A549 (cell line): ENCODE measurements around the gene ATP5MC3. TPM values are rescaled to one million over a fixed set of nuclear protein-coding genes. Genes with fewer than 3 reads are reported as not detected.

ENCODE experiments used
- ATAC-seq, 2 experiments: fragments of 200-7000 bp in 1 of 2; fragments of >200 bp in 1 of 2; cut with Nextera tagmentation in 1 of 2; cut with Tn5 transposase in 1 of 2; 3 replicates each; pipeline versions ENCODE4 v1.8.0 to v1.9.1; 2018 to 2020; ENCODE audit warnings: mild to moderate bottlenecking in 1 of 2, moderate library complexity in 1 of 2
- CTCF ChIA-PET: fragments of 300-600 bp; sonication (Branson Sonifier 250); formaldehyde crosslinking; extraction: SDS; loops from one replicate; lab custom pipeline; 2021; ENCODE audit warnings: antibody characterized with exemption, inconsistent platforms; lab: Yijun Ruan, JAX
- POLR2A ChIA-PET: fragments of 350-600 bp; formaldehyde crosslinking; extraction: SDS; loops from one replicate; lab custom pipeline; 2021; ENCODE audit warnings: antibody characterized with exemption, inconsistent platforms; lab: Yijun Ruan, JAX
- DNase-seq, 2 experiments: peaks; one replicate each; pipeline versions ENCODE4 v3.0.0 to v3.0.0-alpha.2; 2011 to 2016; ENCODE audit warnings: low read depth in 1 of 2, low spot score in 1 of 2
- FAIRE-seq: peaks from 2 replicates; lab custom pipeline; 2011; peaks lifted over from hg19 to GRCh38; lab: Jason Lieb, UNC
- H3K27ac ChIP-seq, 2 experiments: fragments of >200 bp; sonication (Bioruptor Twin); formaldehyde crosslinking; 3 replicates each; pipeline ENCODE4 v1.5.1; 2016 to 2017
- H3K4me1 ChIP-seq: fragments of >200 bp; sonication (Bioruptor Twin); formaldehyde crosslinking; 3 replicates; pipeline ENCODE4 v1.6.1; 2016
- H3K4me2 ChIP-seq: fragments of >200 bp; sonication (Bioruptor Twin); formaldehyde crosslinking; 3 replicates; pipeline ENCODE4 v1.6.1; 2016
- H3K4me3 ChIP-seq: fragments of >200 bp; sonication (Bioruptor Twin); formaldehyde crosslinking; 3 replicates; pipeline ENCODE4 v1.5.1; 2016
- H3K9me3 ChIP-seq: fragments of >200 bp; sonication (Bioruptor Twin); formaldehyde crosslinking; 3 replicates; pipeline ENCODE4 v1.6.1; 2016
- CBX2 ChIP-seq: fragments of 200-600 bp; sonication (generic); IDR thresholded peaks from 2 replicates; pipeline ENCODE4 v1.6.1; 2016; ENCODE audit warnings: low read depth, mild to moderate bottlenecking, borderline replicate concordance
- CBX8 ChIP-seq: fragments of 200-600 bp; sonication (generic); IDR thresholded peaks from 2 replicates; pipeline ENCODE4 v1.6.1; 2016
- CHD2 ChIP-seq: fragments of 150-350 bp; IDR thresholded peaks from 2 replicates; pipeline ENCODE4 v1.6.1; 2014; ENCODE audit warnings: low read length; ENCODE audit not compliant: partially characterized antibody
- EHF ChIP-seq: fragments of 250-450 bp; sonication (Bioruptor Pico); IDR thresholded peaks from 2 replicates; pipeline ENCODE4 v1.5.0; 2020; ENCODE audit warnings: mild to moderate bottlenecking
- EHMT2 ChIP-seq: fragments of 200-600 bp; sonication (generic); IDR thresholded peaks from 2 replicates; pipeline ENCODE4 v1.6.1; 2016; ENCODE audit warnings: antibody characterized with exemption, low read depth, mild to moderate bottlenecking, moderate library complexity
- EP300 ChIP-seq, 2 experiments: fragments of >200 bp; sonication (Bioruptor Twin); formaldehyde crosslinking; IDR thresholded peaks; 2 replicates in 1 of 2; 3 replicates in 1 of 2; pipeline ENCODE4 v1.6.1; 2016 to 2017
- GATA3 ChIP-seq: IDR thresholded peaks from 2 replicates; pipeline ENCODE4 v1.6.1; 2012; ENCODE audit warnings: borderline replicate concordance
- HDAC2 ChIP-seq: fragments of 200-600 bp; sonication (generic); IDR thresholded peaks from 2 replicates; pipeline ENCODE4 v1.6.1; 2016
- JUNB ChIP-seq: fragments of >200 bp; sonication (Bioruptor Twin); formaldehyde crosslinking; IDR thresholded peaks from 2 replicates; pipeline ENCODE4 v1.6.1; 2016
- KDM1A ChIP-seq: fragments of 200-600 bp; sonication (generic); IDR thresholded peaks from 2 replicates; pipeline ENCODE4 v1.6.1; 2016; ENCODE audit warnings: low read depth, mild to moderate bottlenecking
- MAFK ChIP-seq: fragments of 450-650 bp; IDR thresholded peaks from 2 replicates; pipeline ENCODE4 v1.6.1; 2014; ENCODE audit not compliant: partially characterized antibody
- MAZ ChIP-seq: fragments of 150-350 bp; IDR thresholded peaks from 2 replicates; pipeline ENCODE4 v1.6.1; 2014; ENCODE audit warnings: antibody characterized with exemption, low read depth, low read length, borderline replicate concordance
- NFE2L2 ChIP-seq: fragments of 150-350 bp; conservative IDR thresholded peaks from 2 replicates; pipeline ENCODE4 v1.6.1; 2014; ENCODE audit warnings: low read length
- NPAS2 ChIP-seq: fragments of 250-450 bp; sonication (Bioruptor Pico); IDR thresholded peaks from 2 replicates; pipeline ENCODE4 v1.8.0; 2022; ENCODE audit warnings: mild to moderate bottlenecking, moderate library complexity, borderline replicate concordance
- PHF8 ChIP-seq: fragments of 200-600 bp; sonication (generic); IDR thresholded peaks from 2 replicates; pipeline ENCODE4 v1.6.1; 2016; ENCODE audit warnings: low read depth, mild to moderate bottlenecking, antibody characterized with exemption, moderate library complexity, borderline replicate concordance
- RAD21 ChIP-seq, 2 experiments: fragments of >200 bp in 1 of 2; sonication (Bioruptor Twin) in 1 of 2; formaldehyde crosslinking in 1 of 2; IDR thresholded peaks in 1 of 2; conservative IDR thresholded peaks in 1 of 2; 2 replicates in 1 of 2; 3 replicates in 1 of 2; pipeline ENCODE4 v1.6.1; 2012 to 2018; ENCODE audit warnings: inconsistent platforms in 1 of 2
- RARB ChIP-seq: fragments of 250-450 bp; sonication (Bioruptor Pico); IDR thresholded peaks from 2 replicates; pipeline ENCODE4 v1.8.0; 2021; ENCODE audit warnings: mild to moderate bottlenecking, moderate library complexity
- RCOR1 ChIP-seq: fragments of 150-350 bp; IDR thresholded peaks from 2 replicates; pipeline ENCODE4 v1.6.1; 2014; ENCODE audit warnings: antibody characterized with exemption, low read length, low read depth
- RFX5 ChIP-seq: fragments of 450-650 bp; IDR thresholded peaks from 2 replicates; pipeline ENCODE4 v1.7.1; 2014; ENCODE audit warnings: antibody characterized with exemption, mild to moderate bottlenecking, moderate library complexity
- SMC3 ChIP-seq: fragments of >200 bp; sonication (Bioruptor Twin); formaldehyde crosslinking; IDR thresholded peaks from 3 replicates; pipeline ENCODE4 v1.6.1; 2018; ENCODE audit warnings: inconsistent platforms
- TFCP2L1 ChIP-seq: fragments of 250-450 bp; sonication (Bioruptor Pico); IDR thresholded peaks from 2 replicates; pipeline ENCODE4 v1.5.0; 2021; ENCODE audit warnings: mild to moderate bottlenecking
- ZFP36 ChIP-seq: fragments of 450-650 bp; IDR thresholded peaks from 2 replicates; pipeline ENCODE4 v1.6.1; 2014; ENCODE audit warnings: borderline replicate concordance; ENCODE audit not compliant: partially characterized antibody
- ZNF302 ChIP-seq: fragments of 250-450 bp; sonication (Bioruptor Pico); IDR thresholded peaks from 2 replicates; pipeline ENCODE4 v1.9.0; 2021; ENCODE audit warnings: inconsistent platforms, mild to moderate bottlenecking, moderate library complexity
- WGBS: methylation state at CpG from one replicate; pipeline ENCODE4 v1.1.6; 2017; ENCODE audit errors: missing lambda C conversion rate; 5-methylcytosine and 5-hydroxymethylcytosine counted together
- polyA plus RNA-seq, 4 experiments: library from polyadenylated mRNA; depleted of rRNA in 3 of 4; stranded (reverse); fragments of >200 nt; fragmentation: RNase III in 1 of 4; extraction: RNeasy Plus Mini Kit Qiagen cat#74134 plus additional on column Dnase treatment in 1 of 4; gene quantifications; 2 replicates in 3 of 4; 3 replicates in 1 of 4; pipeline ENCODE4 v1.2.3, GENCODE V29; 2011 to 2017
- TF ChIP-seq, protein P1 (sequence below): fragments of 200-600 bp; sonication (generic); IDR thresholded peaks from 2 replicates; pipeline ENCODE4 v1.6.1; 2016; ENCODE audit warnings: antibody characterized with exemption, mild to moderate bottlenecking, moderate library complexity
- TF ChIP-seq, protein P2 (sequence below): fragments of 250-450 bp; sonication (Bioruptor Pico); IDR thresholded peaks from 2 replicates; pipeline ENCODE4 v1.5.0; 2020; ENCODE audit warnings: low read depth, mild to moderate bottlenecking, moderate library complexity
- TF ChIP-seq, protein P3 (sequence below): IDR thresholded peaks from 2 replicates; pipeline ENCODE4 v1.6.1; 2012
- TF ChIP-seq, protein P4 (sequence below): fragments of 250-450 bp; sonication (Bioruptor Pico); IDR thresholded peaks from 2 replicates; pipeline ENCODE4 v1.5.0; 2021; ENCODE audit warnings: mild to moderate bottlenecking, moderate library complexity, borderline replicate concordance
- TF ChIP-seq, protein P5 (sequence below): IDR thresholded peaks from 2 replicates; pipeline ENCODE4 v1.6.1; 2012

Gene ATP5MC3
- polyA plus RNA-seq, 2 of the 4 experiments (the other 2 are of a cell fraction) = 437 to 642 TPM

DNA sequence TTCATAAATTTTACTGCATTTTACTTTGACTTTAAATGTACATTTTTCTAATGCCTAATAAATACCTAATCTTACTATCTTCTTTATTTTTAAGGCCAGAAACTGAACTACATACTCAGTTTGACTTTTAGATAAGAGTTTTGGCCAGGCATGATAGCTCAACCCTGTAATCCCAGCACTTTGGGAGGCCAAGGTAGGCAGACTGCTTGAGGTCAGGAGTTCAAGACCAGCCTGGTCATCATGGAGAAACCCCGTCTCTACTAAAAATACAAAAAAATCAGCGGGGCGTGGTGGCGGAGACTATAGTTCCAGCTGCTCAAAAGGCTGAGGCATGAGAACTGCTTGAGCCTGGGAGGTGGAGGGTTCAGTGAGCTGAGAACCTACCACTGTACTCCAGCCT lies 22.6 kb downstream of the ATP5MC3 start:
- no peak for FAIRE-seq
- H3K4me3 ChIP-seq = no peak overlapping the region
- no peak overlapping the region for H3K4me2 ChIP-seq
- no peaks in the 10 kb centered on the region for H3K9me3 ChIP-seq
- TF ChIP-seq HDAC2 = no peak
- no peak for TF ChIP-seq EP300 (IDR thresholded peaks at IDR 0.05)
- TF ChIP-seq RAD21 (conservative IDR thresholded peaks at IDR 0.05 in 1 of 2, IDR thresholded peaks at IDR 0.05 in 1 of 2) = no peak
- TF ChIP-seq CHD2 = no peak
- TF ChIP-seq, protein P1, sequence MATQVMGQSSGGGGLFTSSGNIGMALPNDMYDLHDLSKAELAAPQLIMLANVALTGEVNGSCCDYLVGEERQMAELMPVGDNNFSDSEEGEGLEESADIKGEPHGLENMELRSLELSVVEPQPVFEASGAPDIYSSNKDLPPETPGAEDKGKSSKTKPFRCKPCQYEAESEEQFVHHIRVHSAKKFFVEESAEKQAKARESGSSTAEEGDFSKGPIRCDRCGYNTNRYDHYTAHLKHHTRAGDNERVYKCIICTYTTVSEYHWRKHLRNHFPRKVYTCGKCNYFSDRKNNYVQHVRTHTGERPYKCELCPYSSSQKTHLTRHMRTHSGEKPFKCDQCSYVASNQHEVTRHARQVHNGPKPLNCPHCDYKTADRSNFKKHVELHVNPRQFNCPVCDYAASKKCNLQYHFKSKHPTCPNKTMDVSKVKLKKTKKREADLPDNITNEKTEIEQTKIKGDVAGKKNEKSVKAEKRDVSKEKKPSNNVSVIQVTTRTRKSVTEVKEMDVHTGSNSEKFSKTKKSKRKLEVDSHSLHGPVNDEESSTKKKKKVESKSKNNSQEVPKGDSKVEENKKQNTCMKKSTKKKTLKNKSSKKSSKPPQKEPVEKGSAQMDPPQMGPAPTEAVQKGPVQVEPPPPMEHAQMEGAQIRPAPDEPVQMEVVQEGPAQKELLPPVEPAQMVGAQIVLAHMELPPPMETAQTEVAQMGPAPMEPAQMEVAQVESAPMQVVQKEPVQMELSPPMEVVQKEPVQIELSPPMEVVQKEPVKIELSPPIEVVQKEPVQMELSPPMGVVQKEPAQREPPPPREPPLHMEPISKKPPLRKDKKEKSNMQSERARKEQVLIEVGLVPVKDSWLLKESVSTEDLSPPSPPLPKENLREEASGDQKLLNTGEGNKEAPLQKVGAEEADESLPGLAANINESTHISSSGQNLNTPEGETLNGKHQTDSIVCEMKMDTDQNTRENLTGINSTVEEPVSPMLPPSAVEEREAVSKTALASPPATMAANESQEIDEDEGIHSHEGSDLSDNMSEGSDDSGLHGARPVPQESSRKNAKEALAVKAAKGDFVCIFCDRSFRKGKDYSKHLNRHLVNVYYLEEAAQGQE = no peak
- no peak for TF ChIP-seq RCOR1
- no peak for TF ChIP-seq ZNF302 (CRISPR knock-in tag)
- TF ChIP-seq, protein P2, sequence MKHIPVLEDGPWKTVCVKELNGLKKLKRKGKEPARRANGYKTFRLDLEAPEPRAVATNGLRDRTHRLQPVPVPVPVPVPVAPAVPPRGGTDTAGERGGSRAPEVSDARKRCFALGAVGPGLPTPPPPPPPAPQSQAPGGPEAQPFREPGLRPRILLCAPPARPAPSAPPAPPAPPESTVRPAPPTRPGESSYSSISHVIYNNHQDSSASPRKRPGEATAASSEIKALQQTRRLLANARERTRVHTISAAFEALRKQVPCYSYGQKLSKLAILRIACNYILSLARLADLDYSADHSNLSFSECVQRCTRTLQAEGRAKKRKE (CRISPR knock-in tag) = no peak
- TF ChIP-seq JUNB = no peak
- TF ChIP-seq, protein P3, sequence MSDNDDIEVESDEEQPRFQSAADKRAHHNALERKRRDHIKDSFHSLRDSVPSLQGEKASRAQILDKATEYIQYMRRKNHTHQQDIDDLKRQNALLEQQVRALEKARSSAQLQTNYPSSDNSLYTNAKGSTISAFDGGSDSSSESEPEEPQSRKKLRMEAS = no peak
- TF ChIP-seq CBX2 = no peak
- TF ChIP-seq, protein P4, sequence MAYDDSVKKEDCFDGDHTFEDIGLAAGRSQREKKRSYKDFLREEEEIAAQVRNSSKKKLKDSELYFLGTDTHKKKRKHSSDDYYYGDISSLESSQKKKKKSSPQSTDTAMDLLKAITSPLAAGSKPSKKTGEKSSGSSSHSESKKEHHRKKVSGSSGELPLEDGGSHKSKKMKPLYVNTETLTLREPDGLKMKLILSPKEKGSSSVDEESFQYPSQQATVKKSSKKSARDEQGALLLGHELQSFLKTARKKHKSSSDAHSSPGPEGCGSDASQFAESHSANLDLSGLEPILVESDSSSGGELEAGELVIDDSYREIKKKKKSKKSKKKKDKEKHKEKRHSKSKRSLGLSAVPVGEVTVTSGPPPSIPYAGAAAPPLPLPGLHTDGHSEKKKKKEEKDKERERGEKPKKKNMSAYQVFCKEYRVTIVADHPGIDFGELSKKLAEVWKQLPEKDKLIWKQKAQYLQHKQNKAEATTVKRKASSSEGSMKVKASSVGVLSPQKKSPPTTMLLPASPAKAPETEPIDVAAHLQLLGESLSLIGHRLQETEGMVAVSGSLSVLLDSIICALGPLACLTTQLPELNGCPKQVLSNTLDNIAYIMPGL (CRISPR knock-in tag) = no peak
- no peak for TF ChIP-seq NPAS2 (CRISPR knock-in tag)
- TF ChIP-seq EHF = no peak
- TF ChIP-seq, protein P5, sequence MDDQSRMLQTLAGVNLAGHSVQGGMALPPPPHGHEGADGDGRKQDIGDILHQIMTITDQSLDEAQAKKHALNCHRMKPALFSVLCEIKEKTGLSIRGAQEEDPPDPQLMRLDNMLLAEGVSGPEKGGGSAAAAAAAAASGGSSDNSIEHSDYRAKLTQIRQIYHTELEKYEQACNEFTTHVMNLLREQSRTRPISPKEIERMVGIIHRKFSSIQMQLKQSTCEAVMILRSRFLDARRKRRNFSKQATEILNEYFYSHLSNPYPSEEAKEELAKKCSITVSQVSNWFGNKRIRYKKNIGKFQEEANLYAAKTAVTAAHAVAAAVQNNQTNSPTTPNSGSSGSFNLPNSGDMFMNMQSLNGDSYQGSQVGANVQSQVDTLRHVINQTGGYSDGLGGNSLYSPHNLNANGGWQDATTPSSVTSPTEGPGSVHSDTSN = no peak
- no peak for TF ChIP-seq TFCP2L1
- no peak for TF ChIP-seq MAFK
- no peak for TF ChIP-seq MAZ
- TF ChIP-seq GATA3 = no peak
- H3K27ac ChIP-seq = no peak overlapping the region
- DNase-seq = no peak
- no peak for ATAC-seq
- whole genome bisulfite sequencing = 89% methylated on average over 4 of the region's 4 CpGs
- CTCF ChIA-PET = interaction anchor here (0.7 to 1.3 kb wide), 3 partner anchors 101 to 170 kb away, joined by 3 to 6 read pairs (median 3); no protein-coding TSS in a partner anchor
- POLR2A ChIA-PET = interaction anchor here (1.0 kb wide), 1 partner anchor 10 kb away, joined by 4 read pairs; no protein-coding TSS in a partner anchor
- H3K4me1 ChIP-seq = peaks cover 13% of the 10 kb centered on the region

DNA sequence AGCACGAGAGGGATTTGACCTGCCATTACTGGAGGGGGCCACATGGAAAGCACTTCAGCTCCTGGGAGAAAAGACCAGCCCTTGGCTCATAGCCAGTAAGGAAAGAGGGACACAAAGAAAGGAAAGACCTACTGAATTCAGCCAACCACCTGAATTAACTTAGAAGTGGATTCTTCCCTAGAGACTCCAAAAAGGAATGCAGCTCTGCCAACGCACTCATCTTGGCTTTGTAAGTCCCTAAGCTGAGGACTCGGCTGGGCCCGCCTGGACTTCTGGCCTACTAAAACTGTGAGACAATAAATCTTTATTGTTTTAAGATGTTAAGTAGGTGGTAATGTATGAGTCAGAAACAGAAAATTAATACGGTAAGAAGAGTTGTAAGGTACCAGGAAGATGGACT lies 25.0 kb downstream of the ATP5MC3 start:
- ChIA-PET POLR2A (no interaction called here), CTCF (no interaction called here)
- Histone ChIP-seq H3K4me1 (peaks cover 27% of the 10 kb centered on the region), H3K9me3 (no peaks in the 10 kb centered on the region), H3K4me2 (no peak overlapping the region), H3K27ac (no peak overlapping the region), H3K4me3 (no peak overlapping the region)
- WGBS = 89% methylated on average over 5 of the region's 5 CpGs
- FAIRE-seq (no peak), DNase-seq (no peak), ATAC-seq (no peak)
- TF ChIP-seq RFX5 (no peak), PHF8 (no peak), MAZ (no peak), CBX8 (no peak), NFE2L2 (no peak), EHMT2 (no peak), KDM1A (no peak), SMC3 (no peak), RARB (CRISPR knock-in tag) (no peak), MAFK (no peak), ZFP36 (no peak)
- TF ChIP-seq, protein P1 = no peak
